HG02852 (cell line): ENCODE results near the gene FHL1.
"Not testable (repeated sequence)": the region's sequence is repeated elsewhere in the genome, so short reads cannot be mapped to it uniquely, and the experiment has no call there.

Experiments
- ATAC-seq: cut with Tn5 transposase; IDR thresholded peaks from one replicate; pipeline ENCODE4 v1.9.1; 2021; ENCODE audit warnings: mild to moderate bottlenecking, moderate library complexity; ENCODE audit not compliant: unreplicated experiment

FHL1 gene

DNA sequence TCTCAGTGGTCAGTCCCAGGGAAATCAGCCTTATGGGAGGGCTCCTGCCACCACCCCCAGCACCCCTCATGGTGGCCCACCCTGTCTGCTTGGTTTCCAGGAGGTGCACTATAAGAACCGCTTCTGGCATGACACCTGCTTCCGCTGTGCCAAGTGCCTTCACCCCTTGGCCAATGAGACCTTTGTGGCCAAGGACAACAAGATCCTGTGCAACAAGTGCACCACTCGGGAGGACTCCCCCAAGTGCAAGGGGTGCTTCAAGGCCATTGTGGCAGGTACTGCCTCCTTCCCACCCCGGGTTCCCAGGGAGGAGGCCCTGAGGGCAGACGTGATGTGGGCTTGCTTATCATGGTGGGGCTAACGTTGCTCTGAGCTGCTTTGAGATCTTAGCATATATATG lies 59.6 kb downstream of the FHL1 start:
- ATAC-seq: no peak

GRCh38 chrX:136207546-136207945 lies 60.2 kb downstream of the FHL1 start:
- ATAC-seq: no peak

- no peak for ATAC-seq
These were observed 61.8 kb downstream of the FHL1 start for GRCh38 chrX:136209016-136209738.

DNA sequence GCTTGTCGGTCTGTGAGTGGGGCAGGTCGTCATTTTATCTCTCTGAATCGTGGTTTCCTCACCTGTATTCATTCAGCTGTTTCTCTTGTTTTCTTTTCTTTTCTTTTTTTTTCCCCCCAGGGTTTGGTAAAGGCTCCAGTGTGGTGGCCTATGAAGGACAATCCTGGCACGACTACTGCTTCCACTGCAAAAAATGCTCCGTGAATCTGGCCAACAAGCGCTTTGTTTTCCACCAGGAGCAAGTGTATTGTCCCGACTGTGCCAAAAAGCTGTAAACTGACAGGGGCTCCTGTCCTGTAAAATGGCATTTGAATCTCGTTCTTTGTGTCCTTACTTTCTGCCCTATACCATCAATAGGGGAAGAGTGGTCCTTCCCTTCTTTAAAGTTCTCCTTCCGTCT lies 62.4 kb downstream of the FHL1 start:
- ATAC-seq: no peak

GRCh38 chrX:136210243-136210642 lies 62.9 kb downstream of the FHL1 start:
- ATAC-seq: peak; percentile 59

DNA sequence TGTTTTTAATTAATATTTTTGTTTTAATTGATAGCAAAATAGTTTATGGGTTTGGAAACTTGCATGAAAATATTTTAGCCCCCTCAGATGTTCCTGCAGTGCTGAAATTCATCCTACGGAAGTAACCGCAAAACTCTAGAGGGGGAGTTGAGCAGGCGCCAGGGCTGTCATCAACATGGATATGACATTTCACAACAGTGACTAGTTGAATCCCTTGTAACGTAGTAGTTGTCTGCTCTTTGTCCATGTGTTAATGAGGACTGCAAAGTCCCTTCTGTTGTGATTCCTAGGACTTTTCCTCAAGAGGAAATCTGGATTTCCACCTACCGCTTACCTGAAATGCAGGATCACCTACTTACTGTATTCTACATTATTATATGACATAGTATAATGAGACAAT lies 63.5 kb downstream of the FHL1 start:
- ATAC-seq: no peak

DNA sequence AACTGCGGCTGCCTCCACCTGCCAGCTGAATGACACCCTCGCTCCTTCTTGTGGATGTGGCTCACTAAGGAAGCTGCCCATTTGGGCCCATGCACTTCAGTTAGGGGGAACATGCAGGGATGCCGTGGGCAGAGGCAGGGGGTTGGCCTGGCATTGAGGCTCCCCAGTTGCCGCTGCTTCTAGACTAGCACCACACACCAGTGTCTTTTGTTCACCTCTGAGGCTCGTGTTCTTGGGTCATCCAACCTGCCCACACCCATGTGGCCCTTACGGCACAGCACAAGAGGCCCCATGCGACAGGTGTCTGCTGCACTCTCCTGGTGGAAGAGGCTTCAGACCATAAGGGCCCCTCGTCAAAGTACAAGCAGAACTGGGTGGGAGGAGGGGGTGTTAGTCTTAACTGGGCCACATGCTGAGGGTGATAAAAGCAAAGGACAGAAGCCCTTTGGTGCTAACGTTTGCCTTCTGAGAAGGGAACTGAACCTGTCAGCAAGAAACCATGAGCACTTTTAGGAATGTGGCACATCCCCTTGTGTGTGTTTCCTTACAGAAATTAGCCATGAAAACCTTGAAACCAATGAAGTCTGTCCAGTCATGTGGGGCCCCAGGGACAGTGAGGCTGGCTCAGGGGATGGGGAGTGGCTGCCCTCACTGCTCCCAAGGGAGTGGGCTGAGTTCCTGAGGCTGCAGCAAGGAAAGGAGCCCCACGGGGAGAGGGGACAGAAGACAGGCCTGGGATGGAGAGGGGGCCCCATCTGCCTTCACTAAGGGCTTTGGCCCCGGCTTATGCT lies 64.6 kb downstream of the FHL1 start:
- no peak for ATAC-seq

DNA sequence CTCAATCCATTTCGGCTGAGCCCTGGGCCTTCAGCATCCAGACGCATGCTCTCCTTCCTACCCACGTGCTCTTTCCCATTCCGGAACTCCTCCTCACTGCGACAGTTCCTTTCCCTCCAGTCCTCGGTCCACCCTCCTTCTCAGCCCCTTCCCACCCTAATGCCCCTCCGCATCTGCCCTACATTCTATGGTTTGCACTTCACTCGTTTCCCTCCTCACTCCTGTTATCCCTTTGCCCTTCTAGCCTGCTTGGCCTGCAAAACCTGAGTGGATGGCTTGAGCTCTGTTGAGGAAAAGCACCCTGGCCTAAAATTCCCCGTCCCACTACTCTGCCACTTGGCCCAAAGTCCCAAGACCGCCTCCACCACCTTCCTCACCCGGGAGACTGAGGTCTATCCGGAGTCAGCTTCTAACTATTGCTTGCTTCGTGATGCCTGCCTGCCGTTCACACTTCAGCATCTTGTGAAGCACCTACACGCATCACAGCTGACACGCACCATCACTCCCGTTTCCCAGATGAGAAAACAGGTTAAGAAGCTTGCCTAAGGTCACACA lies 65.3 kb downstream of the FHL1 start:
- ATAC-seq: no peak

DNA sequence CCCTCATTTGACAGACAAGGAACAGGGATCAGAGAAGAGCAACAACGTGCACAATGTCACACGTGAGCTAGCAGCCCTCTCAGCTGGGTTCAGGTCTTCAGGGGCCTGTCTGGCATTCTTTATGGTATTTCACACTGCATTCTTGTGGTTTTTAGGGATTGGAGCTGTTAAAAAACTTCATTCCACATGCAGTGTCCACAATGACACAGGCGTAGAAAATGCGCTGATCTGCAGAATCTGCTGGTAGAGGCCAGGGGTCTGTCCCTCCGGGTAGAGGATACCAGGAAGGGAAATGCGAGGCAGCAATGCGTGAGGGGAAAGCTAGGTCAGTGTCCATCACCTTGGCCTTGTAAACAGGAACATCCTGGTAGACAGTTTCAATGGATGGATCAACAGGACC lies 67.2 kb downstream of the FHL1 start:
- ATAC-seq: no peak

DNA sequence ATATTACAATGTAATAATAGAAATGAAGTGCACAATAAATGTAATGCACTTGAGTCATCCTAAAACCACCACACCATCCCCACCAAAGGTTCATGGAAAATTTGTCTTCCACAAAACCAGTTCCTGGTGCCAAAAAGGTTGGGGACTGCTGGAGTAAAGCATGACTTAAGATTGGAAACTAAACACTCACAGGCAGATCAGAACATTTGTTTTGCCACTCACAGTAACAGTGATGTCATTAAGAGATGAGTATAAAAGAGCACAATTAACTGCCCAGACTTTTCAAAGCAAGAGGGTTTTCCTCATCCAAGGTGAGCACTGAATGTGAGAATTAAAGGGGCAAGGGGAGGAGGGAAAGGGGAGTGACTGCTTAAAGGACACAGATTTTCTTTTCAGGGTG lies 68.2 kb downstream of the FHL1 start:
- no peak for ATAC-seq

DNA sequence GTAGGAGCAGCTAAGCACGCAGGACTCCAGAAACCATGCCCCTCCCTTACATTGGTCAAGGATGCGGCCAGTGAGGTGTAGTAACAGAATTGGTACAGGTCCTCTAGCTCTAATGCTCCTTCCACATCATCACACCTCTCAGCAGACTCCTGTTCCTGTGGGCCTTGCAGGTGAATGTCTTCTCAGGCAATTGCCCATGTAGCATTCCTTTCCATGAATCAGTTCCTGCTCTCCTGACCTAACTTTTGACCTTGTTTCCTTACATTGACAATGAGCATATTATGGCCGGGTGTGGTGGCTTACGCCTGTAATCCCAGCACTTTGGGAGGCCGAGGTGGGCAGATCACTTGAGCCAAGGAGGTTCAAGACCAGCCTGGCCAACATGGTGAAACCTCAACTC lies 72.6 kb downstream of the FHL1 start:
- no peak for ATAC-seq

- ATAC-seq: no peak
These were observed 73.2 kb downstream of the FHL1 start for GRCh38 chrX:136220540-136220939.

GRCh38 chrX:136220951-136221350 lies 73.6 kb downstream of the FHL1 start:
- ATAC-seq: no peak

DNA sequence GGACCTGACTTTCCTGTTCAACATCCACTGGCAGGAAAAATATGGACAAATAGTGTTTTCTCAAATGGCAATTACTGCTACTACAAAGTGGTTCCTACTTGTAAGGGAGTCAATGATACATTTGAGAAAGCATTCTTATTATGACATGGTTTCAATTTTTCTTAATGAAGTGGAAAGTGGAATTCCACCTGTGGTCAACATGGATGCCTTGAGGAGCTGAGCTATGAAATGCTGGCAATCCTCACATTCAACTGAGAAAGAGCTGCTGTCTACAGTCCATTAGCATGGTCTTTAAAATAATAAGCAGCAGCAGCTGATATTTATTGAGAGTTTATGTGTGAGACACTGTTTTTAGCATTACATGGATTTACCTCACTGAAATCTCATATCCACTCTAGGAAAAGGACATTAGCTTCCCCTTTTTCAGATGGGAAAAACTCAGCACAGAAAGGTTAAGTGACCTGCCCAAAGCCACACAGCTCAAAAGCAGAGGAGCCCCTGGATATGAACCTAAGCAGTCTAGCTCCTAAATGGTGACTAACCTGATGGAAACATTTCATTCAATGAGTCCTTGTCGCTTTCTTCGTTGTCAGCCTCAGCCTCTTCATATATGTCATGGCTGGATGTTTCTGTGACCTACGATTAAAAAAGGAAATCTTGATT lies 74.6 kb downstream of the FHL1 start:
- no peak for ATAC-seq

GRCh38 chrX:136227074-136227473 lies 79.7 kb downstream of the FHL1 start:
- no peak for ATAC-seq

DNA sequence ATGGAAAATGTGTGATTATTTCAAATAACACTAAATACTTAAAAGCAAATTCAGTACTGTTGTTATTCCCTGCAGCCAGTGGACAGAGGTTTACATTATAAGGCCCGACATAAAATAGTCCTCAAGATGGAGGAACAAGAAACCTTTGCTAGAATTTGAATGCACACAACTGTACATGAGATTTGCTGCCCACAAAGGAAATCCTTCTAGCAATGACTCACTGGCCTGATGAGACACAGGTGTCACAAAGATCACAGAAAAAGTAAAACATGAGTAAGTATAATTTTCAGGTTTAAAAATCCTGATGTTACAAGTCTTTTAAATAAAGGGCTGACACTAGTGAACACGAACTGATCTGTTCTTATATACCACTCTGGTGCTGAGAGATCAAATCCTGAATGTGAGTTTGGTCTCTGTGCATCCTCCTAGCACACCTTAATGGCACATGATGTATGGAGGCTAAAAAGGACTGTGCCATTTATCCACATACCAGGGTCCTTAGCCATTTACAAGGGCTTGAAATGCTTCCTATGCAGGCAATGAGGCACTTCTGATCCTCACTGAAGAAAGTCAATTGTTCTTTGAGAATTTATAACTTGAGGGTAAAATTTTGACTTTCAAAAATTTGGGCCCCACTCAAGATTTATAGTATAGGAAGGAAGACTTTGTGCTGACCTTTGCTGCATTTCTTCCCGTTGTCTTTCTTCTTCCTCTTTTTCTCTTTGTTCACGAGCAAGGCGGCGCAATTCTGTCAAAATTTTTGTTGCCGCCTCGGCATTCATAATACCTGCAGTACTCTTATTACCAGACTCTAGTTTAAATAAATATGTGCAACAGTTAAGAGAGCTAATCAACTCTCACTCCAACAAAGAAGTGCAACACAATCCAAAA lies 80.9 kb downstream of the FHL1 start:
- peak; percentile 65 for ATAC-seq

DNA sequence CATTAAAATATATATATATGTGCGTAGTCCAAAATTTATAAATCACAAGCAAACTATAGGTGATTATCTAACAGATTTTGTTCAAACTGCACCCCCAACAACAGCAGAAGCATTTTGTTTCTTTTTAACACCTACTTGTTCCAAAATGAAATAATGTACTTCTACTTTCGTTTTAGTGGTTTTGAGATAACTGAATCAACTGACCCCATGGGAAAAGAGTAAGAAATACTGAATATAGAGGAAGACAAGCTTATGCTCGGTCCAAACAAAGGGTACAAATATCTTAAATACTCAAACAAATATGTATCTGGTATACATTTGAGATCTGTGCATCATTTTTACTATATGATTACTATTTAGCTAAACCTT lies 81.5 kb downstream of the FHL1 start:
- peak; percentile 46 for ATAC-seq

DNA sequence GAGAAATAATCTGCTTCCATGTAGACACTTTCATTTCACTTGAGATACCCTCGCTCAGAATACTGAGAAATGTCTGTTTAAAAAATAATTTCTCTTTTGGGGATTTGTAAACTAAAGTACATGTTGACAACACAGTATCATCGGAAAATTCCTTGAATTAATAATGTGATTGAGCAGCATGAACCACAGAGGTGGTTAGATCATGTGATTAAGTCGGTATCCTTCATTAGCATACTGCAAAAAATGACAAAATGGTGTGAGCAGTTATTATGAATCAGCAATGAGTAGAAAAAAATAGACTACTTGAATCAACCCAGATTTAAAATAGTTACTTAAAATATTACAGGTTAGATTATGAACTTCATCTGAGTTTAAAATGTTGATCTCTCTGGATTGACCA lies 89.7 kb downstream of the FHL1 start:
- ATAC-seq: no peak

- ATAC-seq: not testable (repeated sequence)
These were observed 90.5 kb downstream of the FHL1 start for GRCh38 chrX:136237849-136238248.

DNA sequence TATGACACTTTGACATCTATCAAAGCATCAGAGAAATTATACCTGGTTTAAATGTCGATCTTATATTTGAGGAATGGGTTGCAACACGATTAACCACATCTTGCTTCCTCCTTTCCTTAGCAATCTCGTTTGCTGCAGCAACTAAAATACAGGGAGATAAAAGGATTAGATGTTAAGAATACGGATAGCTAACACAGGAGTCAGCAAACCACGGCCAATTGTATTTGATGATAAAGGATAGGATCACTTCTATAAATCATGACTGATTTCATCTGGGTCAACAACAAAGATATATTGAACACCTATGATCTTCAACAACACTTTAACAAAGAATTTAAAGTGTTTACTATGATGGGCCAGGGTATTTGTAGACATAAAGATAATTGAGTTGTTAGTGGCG lies 98.9 kb downstream of the FHL1 start:
- ATAC-seq: no peak
